HG03558 (cell line): ENCODE measurements around the gene SAA4.
"Not testable (repeated sequence)": the region's sequence is repeated elsewhere in the genome, so short reads cannot be mapped to it uniquely, and the experiment has no call there.

Experiments used
- ATAC-seq: cut with Tn5 transposase; IDR thresholded peaks from one replicate; pipeline ENCODE4 v1.9.1; 2021; ENCODE audit warnings: moderate number of reproducible peaks; ENCODE audit not compliant: unreplicated experiment; ENCODE audit errors: extremely low read depth

The SAA4 gene

GRCh38 chr11:18248561-18248960, 12.0 kb upstream of the SAA4 start, which contains the start of gene SAA2:
Gene SAA2 (minus strand): TSS chr11:18248668. CDS start chr11:18248011, 657 bp downstream.
- ATAC-seq = no peak

GRCh38 chr11:18247191-18247581, 10.6 kb upstream of the SAA4 start:
- ATAC-seq = not testable (repeated sequence)

- peak; percentile 69 for ATAC-seq
Observed at GRCh38 chr11:18246379-18247190, 10.0 kb upstream of the SAA4 start.

- ATAC-seq = no peak
Observed at GRCh38 chr11:18245396-18245795, 8.8 kb upstream of the SAA4 start.

GRCh38 chr11:18243783-18244362, 7.3 kb upstream of the SAA4 start:
- ATAC-seq = no peak

GRCh38 chr11:18239655-18240054, 3.1 kb upstream of the SAA4 start:
- ATAC-seq = no peak

GRCh38 chr11:18235394-18236334, 938 bp downstream of the SAA4 start:
- no peak for ATAC-seq

- no peak for ATAC-seq
Observed at GRCh38 chr11:18233912-18234311, 2.7 kb downstream of the SAA4 start.

GRCh38 chr11:18230859-18231258, 5.7 kb downstream of the SAA4 start:
- no peak for ATAC-seq

- peak; percentile 87 for ATAC-seq
Observed at GRCh38 chr11:18229501-18229900, 7.1 kb downstream of the SAA4 start.

GRCh38 chr11:18225913-18226312, 10.7 kb downstream of the SAA4 start:
- no peak for ATAC-seq

GRCh38 chr11:18223591-18224387, 12.8 kb downstream of the SAA4 start:
- no peak for ATAC-seq

- no peak for ATAC-seq
Observed at GRCh38 chr11:18222814-18223421, 13.7 kb downstream of the SAA4 start.

GRCh38 chr11:18221274-18221876, 15.2 kb downstream of the SAA4 start:
- no peak for ATAC-seq

GRCh38 chr11:18209058-18209457, 27.5 kb downstream of the SAA4 start:
- no peak for ATAC-seq

- no peak for ATAC-seq
Observed at GRCh38 chr11:18204771-18205170, 31.8 kb downstream of the SAA4 start.

- ATAC-seq = no peak
Observed at GRCh38 chr11:18204220-18204619, 32.4 kb downstream of the SAA4 start.

GRCh38 chr11:18203723-18204122, 32.9 kb downstream of the SAA4 start:
- ATAC-seq = no peak

GRCh38 chr11:18197738-18198137, 38.9 kb downstream of the SAA4 start:
- not testable (repeated sequence) for ATAC-seq
